NCI-H1417 treated with DMSO at 0.1 percent for 48 hours (cell line): ENCODE data around the gene PDE3A.

ENCODE experiments used
- DNase-seq: peaks from one replicate; lab custom pipeline; 2025; lab: John Stamatoyannopoulos, UW

Gene PDE3A

DNA sequence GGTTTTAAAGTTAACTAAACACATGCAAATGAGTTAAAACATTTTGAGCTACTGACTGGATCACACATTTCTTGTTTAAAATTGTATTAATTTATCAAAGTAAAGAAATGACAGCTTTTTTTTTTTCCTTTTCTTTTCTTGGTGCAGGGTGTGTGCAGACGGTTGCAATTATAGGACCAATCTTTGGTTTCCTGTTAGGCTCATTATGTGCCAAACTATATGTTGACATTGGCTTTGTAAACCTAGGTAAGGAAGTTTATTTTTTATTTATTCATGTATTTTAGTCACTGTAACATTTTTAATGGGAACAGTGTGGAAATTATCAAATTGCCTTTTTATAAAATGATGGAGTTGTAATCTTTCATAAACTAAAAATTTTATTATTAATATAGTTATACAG is 348.6 kb downstream of the PDE3A start:
- DNase-seq = no peak

- no peak for DNase-seq
These were observed 350.0 kb downstream of the PDE3A start for GRCh38 chr12:20718294-20718693.

GRCh38 chr12:20722142-20722541 is 353.8 kb downstream of the PDE3A start:
- no peak for DNase-seq

DNA sequence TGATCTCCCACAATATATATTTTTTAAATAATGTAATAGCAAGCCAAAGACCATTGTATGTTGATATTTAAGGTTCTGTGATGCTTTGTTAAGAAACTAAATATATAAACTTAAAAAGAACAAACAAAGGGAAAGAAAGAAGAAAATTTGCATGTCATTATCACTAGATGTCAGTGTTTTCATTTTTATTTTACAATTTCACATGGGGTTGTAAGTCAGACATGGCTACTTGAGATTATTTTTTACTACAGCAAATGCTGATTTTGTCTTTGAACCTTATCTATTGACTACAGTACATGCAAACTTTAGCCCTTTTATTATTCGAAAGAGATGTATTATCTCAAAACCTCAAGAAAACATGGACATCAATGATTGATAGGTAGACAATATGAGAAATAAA is 362.9 kb downstream of the PDE3A start:
- DNase-seq = no peak
